NOMO-1 treated with dmso at 0.1 percent for 144 hours (cell line): ENCODE data around the gene ABCC6.
"Not testable (repeated sequence)": the region's sequence is repeated elsewhere in the genome, so short reads cannot be mapped to it uniquely, and the experiment has no call there.

Experiments used
- DNase-seq: peaks from one replicate; lab custom pipeline; 2025; ENCODE audit not compliant: unreplicated experiment; lab: John Stamatoyannopoulos, UW

Gene ABCC6

GRCh38 chr16:16118337-16118736 lies 105.0 kb downstream of the ABCC6 start:
- no peak for DNase-seq

DNA sequence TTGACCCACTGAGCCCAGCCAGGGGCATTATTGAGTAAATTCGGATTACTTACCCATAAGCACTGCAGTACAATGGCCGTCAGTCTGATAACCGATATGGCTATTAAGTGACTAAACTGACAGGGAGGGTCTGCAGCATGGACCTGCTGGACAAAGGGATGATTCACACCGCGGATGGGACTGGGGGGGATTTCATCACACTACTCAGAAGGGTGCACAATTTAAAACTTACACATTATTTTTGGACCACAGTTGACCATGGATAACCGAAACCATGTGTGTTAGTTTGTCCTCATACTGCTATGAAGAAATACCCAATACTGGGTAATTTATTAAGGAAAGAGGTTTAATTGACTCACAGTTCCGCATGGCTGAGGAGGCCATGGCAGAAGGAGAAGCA lies 106.5 kb downstream of the ABCC6 start:
- DNase-seq, result no peak

DNA sequence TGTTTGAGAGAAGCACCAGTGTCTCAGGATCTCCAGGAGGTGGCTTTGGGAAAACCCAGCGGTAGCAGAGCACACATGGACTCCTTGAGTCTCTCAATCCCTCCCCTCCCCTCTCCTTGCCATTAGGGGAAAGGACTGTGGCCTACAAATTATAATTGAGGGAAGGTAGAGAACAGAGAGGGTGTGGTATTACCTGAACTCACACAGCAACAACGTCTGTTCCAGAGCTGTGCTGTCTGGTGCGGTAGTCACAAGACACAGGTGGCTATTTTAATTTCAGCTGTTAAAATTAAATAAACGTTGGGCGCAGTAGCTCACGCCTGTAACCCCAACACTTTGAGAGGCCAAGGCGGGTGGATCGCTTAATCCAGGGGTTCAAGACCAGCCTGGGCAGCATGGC lies 110.2 kb downstream of the ABCC6 start:
- DNase-seq, result no peak

DNA sequence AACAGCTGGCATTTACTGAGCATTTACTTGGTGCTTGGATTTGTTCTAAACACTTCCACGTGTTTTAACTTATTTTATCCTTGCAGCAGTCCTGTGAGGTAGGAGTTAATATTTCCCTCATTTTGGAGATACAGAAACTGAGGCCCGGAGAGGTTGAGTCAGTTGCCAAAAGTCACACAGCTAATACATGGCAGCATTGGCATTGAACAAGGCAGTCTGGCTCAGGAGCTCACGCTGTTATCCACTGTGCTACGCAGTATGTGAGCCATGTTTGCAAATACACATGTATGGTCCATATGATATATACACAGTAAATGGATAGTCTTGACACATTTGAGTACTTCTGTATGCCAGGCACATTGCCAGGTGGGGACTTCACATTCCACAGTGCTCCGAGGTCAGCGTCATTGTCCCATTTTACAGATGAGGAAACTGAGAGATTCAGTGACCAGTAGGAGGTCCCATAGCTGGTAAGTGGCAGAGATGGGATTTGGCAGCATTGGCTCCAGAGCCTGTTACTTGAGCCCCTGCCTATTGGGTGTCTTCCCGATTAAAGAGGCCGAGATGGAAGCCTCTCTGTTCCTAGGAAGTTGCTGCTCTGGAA lies 110.7 kb downstream of the ABCC6 start:
- DNase-seq, result no peak

DNA sequence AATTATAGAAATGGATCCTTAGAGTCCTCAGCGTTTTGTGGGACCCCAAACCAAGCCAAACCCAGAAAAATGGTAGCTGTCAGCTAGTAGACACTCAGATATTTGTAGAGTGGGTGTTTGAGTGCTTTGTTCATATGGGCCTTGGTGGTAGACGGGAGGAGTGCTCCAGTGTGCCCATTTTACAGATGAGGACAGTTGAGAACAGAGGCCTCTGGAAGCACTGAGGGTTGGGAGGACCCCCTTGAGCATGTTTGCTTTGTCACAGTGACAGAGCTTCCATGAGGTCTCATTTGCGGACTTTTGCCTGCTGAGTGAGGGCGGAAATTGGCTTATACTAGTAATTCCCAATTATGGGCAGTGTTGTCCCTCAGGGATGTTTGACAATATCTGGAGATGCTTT lies 111.7 kb downstream of the ABCC6 start:
- no peak for DNase-seq

DNA sequence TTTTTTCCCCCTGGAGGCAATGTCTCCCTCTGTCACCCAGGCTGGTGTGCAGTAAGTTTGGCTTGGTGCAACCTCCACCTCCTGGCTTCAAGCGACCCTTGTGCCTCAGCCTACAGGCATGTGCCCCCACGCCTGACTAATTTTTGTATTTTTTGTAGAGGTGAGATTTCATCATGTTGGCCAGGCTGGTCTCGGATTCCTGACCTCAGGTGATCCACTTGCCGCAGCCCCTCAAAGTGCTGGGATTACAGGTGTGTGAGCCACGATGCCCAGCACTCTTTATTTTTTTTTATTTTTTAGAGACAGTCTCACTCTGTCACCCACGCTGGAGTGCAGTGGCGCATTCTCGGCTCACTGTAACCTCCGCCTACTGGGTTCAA lies 113.2 kb downstream of the ABCC6 start:
- no peak for DNase-seq

GRCh38 chr16:16109453-16110110 lies 113.7 kb downstream of the ABCC6 start:
- DNase-seq, result no peak

DNA sequence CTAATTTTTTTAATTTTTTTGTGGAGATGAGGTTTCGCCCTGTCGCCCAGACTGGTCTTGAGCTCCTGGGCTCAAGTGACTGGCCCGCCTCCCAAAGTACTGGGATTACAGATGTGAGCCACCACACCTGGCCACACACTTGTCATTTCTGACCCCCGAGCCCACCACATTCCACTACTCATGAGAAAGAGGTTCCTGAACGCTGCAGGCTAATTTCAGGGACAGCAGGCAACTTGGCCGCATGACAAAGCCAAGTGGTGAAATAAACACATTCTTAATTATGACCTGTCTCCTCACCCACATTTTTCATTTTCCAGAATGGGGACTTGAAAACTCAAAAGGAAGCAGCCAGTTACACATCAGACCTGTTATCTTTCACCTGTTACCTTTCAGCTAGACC lies 114.5 kb downstream of the ABCC6 start:
- DNase-seq, result no peak

DNA sequence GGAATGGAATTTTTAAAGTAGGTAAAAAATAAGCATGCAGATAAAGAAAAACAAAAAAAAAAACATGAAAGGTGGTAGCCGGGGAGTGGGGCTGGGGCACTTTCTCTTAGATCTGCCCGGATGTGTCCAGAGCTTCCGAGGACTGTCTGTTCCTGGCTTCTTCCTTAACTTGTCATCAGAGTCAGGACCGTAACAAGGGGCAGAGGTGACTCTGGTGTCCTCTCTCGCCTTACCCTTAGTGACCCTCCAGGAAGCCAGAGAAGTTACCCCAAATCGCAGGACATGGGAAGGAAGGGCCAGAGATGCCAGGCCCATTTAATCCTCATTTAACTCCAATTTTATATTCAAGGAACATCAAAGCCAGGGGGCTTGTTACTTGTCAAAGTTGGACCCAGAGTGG lies 115.5 kb downstream of the ABCC6 start:
- no peak for DNase-seq

DNA sequence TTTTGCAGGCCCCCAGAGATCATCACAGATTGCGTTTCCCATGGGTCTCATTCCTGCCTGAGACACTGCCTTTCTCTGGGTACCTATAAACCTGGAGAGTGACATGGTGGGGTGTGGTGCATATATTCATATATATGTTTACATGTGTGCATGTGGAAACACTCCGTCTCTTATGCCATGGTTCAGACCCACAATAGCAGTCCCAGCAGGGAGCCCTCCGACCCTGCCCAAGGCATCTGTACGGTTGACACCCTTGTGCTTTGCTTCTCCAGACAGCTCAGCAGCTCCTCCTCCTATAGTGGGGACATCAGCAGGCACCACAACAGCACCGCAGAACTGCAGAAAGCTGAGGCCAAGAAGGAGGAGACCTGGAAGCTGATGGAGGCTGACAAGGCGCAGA lies 116.8 kb downstream of the ABCC6 start:
- no peak for DNase-seq

DNA sequence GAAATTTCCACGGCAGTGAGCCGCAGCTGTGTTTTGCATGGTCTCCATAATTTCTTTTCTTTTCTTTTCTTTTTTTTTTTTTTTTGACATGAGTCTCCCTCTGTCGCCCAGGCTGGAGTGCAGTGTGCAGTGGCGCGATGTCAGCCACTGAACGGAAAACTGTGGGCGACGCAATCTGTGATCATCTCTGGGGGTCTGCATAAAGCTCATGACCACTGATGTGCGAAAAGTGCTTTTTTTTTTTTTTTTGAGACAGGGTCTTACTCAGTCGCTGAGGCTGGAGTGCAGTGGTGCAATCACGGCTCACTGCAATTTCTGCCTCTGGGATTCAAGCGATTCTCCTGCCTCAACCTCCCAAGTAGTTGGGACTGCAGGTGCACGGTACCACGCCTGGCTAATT lies 117.6 kb downstream of the ABCC6 start:
- DNase-seq, result no peak

DNA sequence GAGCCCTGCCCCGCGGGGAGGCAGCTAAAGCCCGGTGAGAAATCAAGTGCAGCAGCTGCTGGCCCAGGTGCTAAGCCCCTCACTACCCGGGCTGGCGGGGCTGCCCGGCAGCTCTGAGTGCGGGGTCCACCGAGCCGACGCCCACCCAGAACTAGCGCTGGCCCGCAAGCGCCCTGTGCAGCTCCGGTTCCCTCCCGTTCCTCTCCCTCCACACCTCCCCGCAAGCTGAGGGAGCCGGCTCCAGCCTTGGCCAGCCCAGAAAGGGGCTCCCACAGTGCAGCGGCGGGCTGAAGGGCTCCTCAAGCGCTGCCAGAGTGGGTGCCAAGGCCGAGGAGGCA lies 118.5 kb downstream of the ABCC6 start:
- DNase-seq, result not testable (repeated sequence)

DNA sequence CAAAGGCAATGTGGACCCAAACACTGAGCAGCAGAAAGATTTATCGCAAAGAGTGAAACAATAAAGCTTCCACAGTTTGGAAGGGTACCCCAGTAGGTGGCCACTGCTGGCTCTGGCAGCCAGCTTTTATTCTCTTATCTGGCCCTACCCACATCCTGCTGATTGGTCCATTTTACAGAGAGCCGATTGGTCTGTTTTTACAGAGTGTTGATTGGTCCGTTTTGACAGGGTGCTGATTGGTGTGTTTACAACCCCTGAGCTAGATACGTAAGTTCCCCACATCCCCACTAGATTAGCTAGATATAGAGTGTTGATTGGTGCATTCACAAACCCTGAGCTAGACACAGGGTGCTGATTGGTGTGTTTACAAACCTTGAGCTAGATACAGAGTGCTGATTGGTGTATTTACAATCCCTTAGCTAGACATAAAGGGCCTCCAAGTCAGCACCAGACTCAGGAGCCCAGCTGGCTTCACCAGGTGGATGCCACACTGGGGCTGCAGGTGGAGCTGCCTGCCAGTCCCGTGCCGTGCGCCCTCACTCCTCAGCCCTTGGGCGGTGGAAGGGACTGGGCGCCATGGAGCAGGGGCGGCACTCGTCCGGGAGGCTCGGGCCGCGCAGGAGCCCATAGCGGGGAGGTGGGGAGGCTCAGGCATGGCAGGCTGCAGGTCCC lies 119.0 kb downstream of the ABCC6 start:
- not testable (repeated sequence) for DNase-seq

DNA sequence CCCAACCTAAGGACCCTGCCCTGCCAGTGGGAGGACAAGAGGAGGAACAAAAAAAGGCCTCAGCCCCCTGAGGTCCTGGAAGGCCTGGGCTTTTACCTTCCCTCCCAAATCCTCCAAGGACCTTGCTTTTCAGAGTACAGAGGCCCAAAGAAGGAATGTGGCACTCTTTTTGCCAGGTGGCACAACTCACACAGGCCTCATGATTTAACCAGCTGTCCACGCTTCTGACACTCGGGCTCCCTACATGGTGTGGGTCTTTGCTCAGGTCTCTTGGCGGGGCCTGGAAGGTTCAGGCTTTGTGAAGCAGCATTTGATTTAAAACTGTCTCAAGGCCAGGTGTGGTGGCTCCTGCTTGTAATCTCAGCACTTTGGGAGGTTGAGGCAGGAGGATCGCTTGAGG lies 120.6 kb downstream of the ABCC6 start:
- DNase-seq, result no peak

- no peak for DNase-seq
Observed at GRCh38 chr16:16101585-16101984, 121.7 kb downstream of the ABCC6 start.

- DNase-seq, result no peak
Observed at GRCh38 chr16:16100631-16101030, 122.7 kb downstream of the ABCC6 start.

- no peak for DNase-seq
Observed at GRCh38 chr16:16099320-16099719, 124.0 kb downstream of the ABCC6 start.
